ENCODE measurements around the gene SFRP2.

Gene SFRP2

GRCh38 chr4:153763404-153763803, 25.5 kb downstream of the SFRP2 start:
- DNase-seq (ENCODE audit: extremely low spot score), result no peak
- POLR2A ChIA-PET, result no interaction called here
- CTCF ChIA-PET, result interaction anchor here (0.6 to 2.6 kb wide), 2 partner anchors 13 to 505 kb away, joined by 4 to 14 read pairs; no protein-coding TSS in a partner anchor
- TF ChIP-seq TARDBP (IDR thresholded peaks at IDR 0.05) (no peak), FOXM1 (IDR thresholded peaks at IDR 0.05; ENCODE audit: borderline replicate concordance) (no peak), HDGF (IDR thresholded peaks at IDR 0.05; ENCODE audit: borderline replicate concordance) (no peak), CTBP1 (IDR thresholded peaks at IDR 0.05; ENCODE audit: borderline replicate concordance) (no peak), FOXK2 (IDR thresholded peaks at IDR 0.05) (no peak), SUZ12 (IDR thresholded peaks at IDR 0.05) (no peak), BHLHE40 (IDR thresholded peaks at IDR 0.05; ENCODE audit: borderline replicate concordance) (no peak)

- CTCF ChIA-PET, result no interaction called here
- DNase-seq (ENCODE audit: extremely low spot score), result no peak
These were observed 29.2 kb downstream of the SFRP2 start, which contains the start of gene RNF175 for GRCh38 chr4:153759407-153760316. Gene RNF175, minus strand, starts transcription at chr4:153760024. Its CDS starts 162 bp downstream, at chr4:153759862.

GRCh38 chr4:153758688-153759406, 30.0 kb downstream of the SFRP2 start:
- no peak for DNase-seq (ENCODE audit: extremely low spot score)
- ChIA-PET POLR2A (no interaction called here), CTCF (no interaction called here)
- no peak for TF ChIP-seq BHLHE40 (IDR thresholded peaks at IDR 0.05; ENCODE audit: borderline replicate concordance)
- no peak for TF ChIP-seq LEF1 (IDR thresholded peaks at IDR 0.05; ENCODE audit: borderline replicate concordance)
- TF ChIP-seq L3MBTL2 (conservative IDR thresholded peaks at IDR 0.05), result no peak
- TF ChIP-seq NFRKB (IDR thresholded peaks at IDR 0.05), result no peak
- TF ChIP-seq CTBP1 (IDR thresholded peaks at IDR 0.05; ENCODE audit: borderline replicate concordance), result no peak
- no peak for TF ChIP-seq ARNT (IDR thresholded peaks at IDR 0.05)
- no peak for TF ChIP-seq SUZ12 (IDR thresholded peaks at IDR 0.05)
- no peak for TF ChIP-seq TARDBP (IDR thresholded peaks at IDR 0.05)
- no peak for TF ChIP-seq FOXA1 (IDR thresholded peaks at IDR 0.05)
- TF ChIP-seq ELF4 (IDR thresholded peaks at IDR 0.05), result no peak
- TF ChIP-seq FOXM1 (IDR thresholded peaks at IDR 0.05; ENCODE audit: borderline replicate concordance), result no peak
- TF ChIP-seq PKNOX1 (IDR thresholded peaks at IDR 0.05), result no peak
- TF ChIP-seq FOXK2 (IDR thresholded peaks at IDR 0.05), result no peak
- no peak for TF ChIP-seq SP1 (IDR thresholded peaks at IDR 0.05)

More at GRCh38 chr4:153759407-153760316, 29.2 kb downstream of the SFRP2 start, which contains the start of gene RNF175:
- POLR2A ChIA-PET, result no interaction called here
- TF ChIP-seq CTBP1 (IDR thresholded peaks at IDR 0.05; ENCODE audit: borderline replicate concordance) (no peak), ZNF384 (IDR thresholded peaks at IDR 0.05) (no peak), L3MBTL2 (conservative IDR thresholded peaks at IDR 0.05) (peak; percentile 61)

- ChIA-PET POLR2A (no interaction called here), CTCF (no interaction called here)
- TF ChIP-seq FOXA1 (IDR thresholded peaks at IDR 0.05) (no peak), NFRKB (IDR thresholded peaks at IDR 0.05) (no peak), L3MBTL2 (conservative IDR thresholded peaks at IDR 0.05) (no peak), ZNF384 (IDR thresholded peaks at IDR 0.05) (no peak), BHLHE40 (IDR thresholded peaks at IDR 0.05; ENCODE audit: borderline replicate concordance) (no peak), CTBP1 (IDR thresholded peaks at IDR 0.05; ENCODE audit: borderline replicate concordance) (no peak), FOXK2 (IDR thresholded peaks at IDR 0.05) (no peak), ELF4 (IDR thresholded peaks at IDR 0.05) (no peak), SUZ12 (IDR thresholded peaks at IDR 0.05) (no peak), HDGF (IDR thresholded peaks at IDR 0.05; ENCODE audit: borderline replicate concordance) (no peak), SP1 (IDR thresholded peaks at IDR 0.05) (no peak), PKNOX1 (IDR thresholded peaks at IDR 0.05) (no peak), FOXM1 (IDR thresholded peaks at IDR 0.05; ENCODE audit: borderline replicate concordance) (no peak), LEF1 (IDR thresholded peaks at IDR 0.05; ENCODE audit: borderline replicate concordance) (no peak), TARDBP (IDR thresholded peaks at IDR 0.05) (no peak), ARNT (IDR thresholded peaks at IDR 0.05) (no peak)
- DNase-seq (ENCODE audit: extremely low spot score), result no peak
These were observed 30.7 kb downstream of the SFRP2 start for GRCh38 chr4:153758136-153758535.

- POLR2A ChIA-PET, result no interaction called here
- CTCF ChIA-PET, result no interaction called here
- no peak for DNase-seq (ENCODE audit: extremely low spot score)
- TF ChIP-seq SUZ12 (IDR thresholded peaks at IDR 0.05), result no peak
- no peak for TF ChIP-seq LEF1 (IDR thresholded peaks at IDR 0.05; ENCODE audit: borderline replicate concordance)
- TF ChIP-seq FOXA1 (IDR thresholded peaks at IDR 0.05), result no peak
- no peak for TF ChIP-seq NFRKB (IDR thresholded peaks at IDR 0.05)
- TF ChIP-seq FOXK2 (IDR thresholded peaks at IDR 0.05), result no peak
- TF ChIP-seq SP1 (IDR thresholded peaks at IDR 0.05), result no peak
- TF ChIP-seq HDGF (IDR thresholded peaks at IDR 0.05; ENCODE audit: borderline replicate concordance), result no peak
- no peak for TF ChIP-seq L3MBTL2 (conservative IDR thresholded peaks at IDR 0.05)
- TF ChIP-seq PKNOX1 (IDR thresholded peaks at IDR 0.05), result no peak
- TF ChIP-seq BHLHE40 (IDR thresholded peaks at IDR 0.05; ENCODE audit: borderline replicate concordance), result no peak
- TF ChIP-seq FOXM1 (IDR thresholded peaks at IDR 0.05; ENCODE audit: borderline replicate concordance), result no peak
- no peak for TF ChIP-seq TARDBP (IDR thresholded peaks at IDR 0.05)
- no peak for TF ChIP-seq ZNF384 (IDR thresholded peaks at IDR 0.05)
- no peak for TF ChIP-seq ELF4 (IDR thresholded peaks at IDR 0.05)
- no peak for TF ChIP-seq ARNT (IDR thresholded peaks at IDR 0.05)
These were observed 31.5 kb downstream of the SFRP2 start for GRCh38 chr4:153757407-153757806.
